HG03565 (cell line): ENCODE measurements around the gene SIRT1.
"Not testable (repeated sequence)": the region's sequence is repeated elsewhere in the genome, so short reads cannot be mapped to it uniquely, and the experiment has no call there.

Source experiments
- ATAC-seq: cut with Tn5 transposase; IDR thresholded peaks from one replicate; pipeline ENCODE4 v1.9.1; 2021; ENCODE audit warnings: mild to moderate bottlenecking, moderate library complexity; ENCODE audit not compliant: unreplicated experiment

SIRT1 gene

GRCh38 chr10:67875340-67876238 is 8.9 kb upstream of the SIRT1 start:
- no peak for ATAC-seq

GRCh38 chr10:67877421-67877820 is 7.0 kb upstream of the SIRT1 start:
- ATAC-seq = not testable (repeated sequence)

- no peak for ATAC-seq
Measured at GRCh38 chr10:67878133-67878532, 6.3 kb upstream of the SIRT1 start.

GRCh38 chr10:67883710-67884312 is 645 bp upstream of the SIRT1 start:
- ATAC-seq = no peak

GRCh38 chr10:67884842-67885670 is 600 bp downstream of the SIRT1 start:
- peak; percentile 30 for ATAC-seq

GRCh38 chr10:67893637-67894036 is 9.2 kb downstream of the SIRT1 start:
- no peak for ATAC-seq

GRCh38 chr10:67903581-67903980 is 19.1 kb downstream of the SIRT1 start:
- ATAC-seq = no peak

GRCh38 chr10:67912331-67912946 is 28.0 kb downstream of the SIRT1 start:
- no peak for ATAC-seq

- no peak for ATAC-seq
Measured at GRCh38 chr10:67914777-67915340, 30.4 kb downstream of the SIRT1 start.

GRCh38 chr10:67917169-67917568 is 32.7 kb downstream of the SIRT1 start:
- no peak for ATAC-seq

- ATAC-seq = no peak
Measured at GRCh38 chr10:67917679-67918078, 33.2 kb downstream of the SIRT1 start.

GRCh38 chr10:67921065-67921464 is 36.6 kb downstream of the SIRT1 start:
- ATAC-seq = no peak

- ATAC-seq = no peak
Measured at GRCh38 chr10:67923551-67923950, 39.1 kb downstream of the SIRT1 start.

- ATAC-seq = no peak
Measured at GRCh38 chr10:67924136-67924535, 39.7 kb downstream of the SIRT1 start.

- no peak for ATAC-seq
Measured at GRCh38 chr10:67925449-67926005, 41.1 kb downstream of the SIRT1 start.

- no peak for ATAC-seq
Measured at GRCh38 chr10:67926951-67927350, 42.5 kb downstream of the SIRT1 start.

- ATAC-seq = no peak
Measured at GRCh38 chr10:67933199-67933598, 48.7 kb downstream of the SIRT1 start.

- ATAC-seq = no peak
Measured at GRCh38 chr10:67934336-67934735, 49.9 kb downstream of the SIRT1 start.

- ATAC-seq = no peak
Measured at GRCh38 chr10:67935223-67935622, 50.8 kb downstream of the SIRT1 start.

- ATAC-seq = no peak
Measured at GRCh38 chr10:67936416-67936815, 52.0 kb downstream of the SIRT1 start.
